Hepatocyte (in vitro differentiated cells): ENCODE results near the gene MEIS2. TPM values are rescaled to one million over a fixed set of nuclear protein-coding genes. Genes with fewer than 3 reads are reported as not detected.

Experiments used
- DNase-seq: peaks from one replicate; pipeline ENCODE4 v3.0.0-alpha.2; 2016; ENCODE audit warnings: low spot score
- H2AFZ ChIP-seq: fragments of 200-600 bp; sonication (generic); 2 replicates; pipeline ENCODE4 v1.6.0; 2016; ENCODE audit warnings: antibody characterized with exemption, mild to moderate bottlenecking
- H3K27ac ChIP-seq: fragments of 200-600 bp; sonication (generic); 2 replicates; pipeline ENCODE4 v1.5.1; 2016; ENCODE audit warnings: mild to moderate bottlenecking
- H3K27me3 ChIP-seq: fragments of 200-600 bp; sonication (generic); 2 replicates; pipeline ENCODE4 v1.6.1; 2016
- H3K36me3 ChIP-seq: fragments of 200-600 bp; sonication (generic); replicated peaks from 2 replicates; pipeline ENCODE4 v1.5.1; 2016; ENCODE audit warnings: low read depth; ENCODE audit not compliant: insufficient read depth
- H3K4me1 ChIP-seq: fragments of 200-600 bp; sonication (generic); 2 replicates; pipeline ENCODE4 v1.5.1; 2016; ENCODE audit warnings: mild to moderate bottlenecking, moderate library complexity; ENCODE audit not compliant: insufficient read depth
- H3K4me2 ChIP-seq: fragments of 200-600 bp; sonication (generic); 2 replicates; pipeline ENCODE4 v1.6.0; 2016
- H3K4me3 ChIP-seq: fragments of 200-600 bp; sonication (generic); 2 replicates; pipeline ENCODE4 v1.5.1; 2016; ENCODE audit warnings: mild to moderate bottlenecking
- H3K79me2 ChIP-seq: fragments of 200-600 bp; sonication (generic); 2 replicates; pipeline ENCODE4 v1.6.0; 2017; ENCODE audit warnings: mild to moderate bottlenecking
- H3K9me2 ChIP-seq: fragments of 200-600 bp; sonication (generic); replicated peaks from 2 replicates; pipeline ENCODE4 v1.6.0; 2017; ENCODE audit warnings: mild to moderate bottlenecking; ENCODE audit not compliant: insufficient read depth
- H3K9me3 ChIP-seq: fragments of 200-600 bp; sonication (generic); 2 replicates; pipeline ENCODE4 v1.5.1; 2016; ENCODE audit warnings: low read depth, mild to moderate bottlenecking
- H4K20me1 ChIP-seq: fragments of 200-600 bp; sonication (generic); 2 replicates; pipeline ENCODE4 v1.6.0; 2016; ENCODE audit warnings: mild to moderate bottlenecking; ENCODE audit not compliant: insufficient read depth, poor library complexity, severe bottlenecking
- CTCF ChIP-seq: fragments of 200-600 bp; sonication (generic); IDR thresholded peaks from 2 replicates; pipeline ENCODE4 v1.5.1; 2016; ENCODE audit warnings: antibody characterized with exemption, mild to moderate bottlenecking; ENCODE audit not compliant: poor library complexity
- EZH2 ChIP-seq: fragments of 200-600 bp; sonication (generic); IDR thresholded peaks from 2 replicates; pipeline ENCODE4 v1.6.1; 2016; ENCODE audit warnings: antibody characterized with exemption, mild to moderate bottlenecking, borderline replicate concordance
- EZH2phosphoT487 ChIP-seq: fragments of 200-600 bp; sonication (generic); IDR thresholded peaks from one replicate; pipeline ENCODE4 v1.6.1; 2018; ENCODE audit warnings: antibody characterized with exemption, mild to moderate bottlenecking, low read depth, moderate library complexity; ENCODE audit not compliant: unreplicated experiment, severe bottlenecking
- WGBS: methylation state at CpG from one replicate; pipeline ENCODE4 v1.1.6; 2016; ENCODE audit warnings: low lambda C conversion rate; ENCODE audit errors: missing lambda C conversion rate; 5-methylcytosine and 5-hydroxymethylcytosine counted together
- polyA plus RNA-seq: library from polyadenylated mRNA; unstranded; fragments of >200 nt; fragmentation: Nextera tagmentation; extraction: Ambion mirVana; gene quantifications from 2 replicates; pipeline ENCODE4 v1.2.1, GENCODE V29; 2016
- total RNA-seq: library from RNA; depleted of rRNA; stranded (reverse); fragments of >200 nt; gene quantifications from 2 replicates; pipeline ENCODE4 v1.2.3, GENCODE V29; 2014

MEIS2 gene
- total and polyA plus RNA-seq, 2 experiments from 2014 or later, result 20.6 to 33.5 TPM

GRCh38 chr15:36978625-36979024 lies 121.7 kb downstream of the MEIS2 start:
- Histone ChIP-seq H3K9me2 (no peaks in the 10 kb centered on the region), H4K20me1 (no peaks in the 10 kb centered on the region), H3K79me2 (no peaks in the 10 kb centered on the region), H3K36me3 (no peaks in the 10 kb centered on the region), H3K27me3 (no peaks in the 10 kb centered on the region), H3K4me2 (no peak overlapping the region), H3K4me1 (no peaks in the 10 kb centered on the region), H2AFZ (no peak overlapping the region), H3K9me3 (peaks cover 5% of the 10 kb centered on the region), H3K4me3 (no peak overlapping the region), H3K27ac (no peak overlapping the region)
- 84% methylated on average over 1 of the region's 1 CpG for WGBS
- TF ChIP-seq CTCF (no peak), EZH2 (no peak), EZH2phosphoT487 (no peak)
- DNase-seq, result no peak

GRCh38 chr15:36978126-36978525 lies 122.2 kb downstream of the MEIS2 start:
- H3K9me2 ChIP-seq, result no peaks in the 10 kb centered on the region
- WGBS, result 37% methylated on average over 1 of the region's 1 CpG
- no peaks in the 10 kb centered on the region for H4K20me1 ChIP-seq
- H3K4me2 ChIP-seq, result no peak overlapping the region
- no peaks in the 10 kb centered on the region for H3K27me3 ChIP-seq
- H3K4me3 ChIP-seq, result no peak overlapping the region
- no peak for DNase-seq
- no peak overlapping the region for H3K27ac ChIP-seq
- H3K79me2 ChIP-seq, result no peaks in the 10 kb centered on the region
- H2AFZ ChIP-seq, result no peak overlapping the region
- TF ChIP-seq EZH2 (no peak), EZH2phosphoT487 (no peak), CTCF (no peak)
- no peaks in the 10 kb centered on the region for H3K4me1 ChIP-seq
- no peaks in the 10 kb centered on the region for H3K36me3 ChIP-seq
- peaks cover under 1% of the 10 kb centered on the region for H3K9me3 ChIP-seq

GRCh38 chr15:36977659-36978058 lies 122.7 kb downstream of the MEIS2 start:
- no peak overlapping the region for H3K4me2 ChIP-seq
- no peaks in the 10 kb centered on the region for H3K9me2 ChIP-seq
- H2AFZ ChIP-seq, result no peak overlapping the region
- H3K4me1 ChIP-seq, result no peaks in the 10 kb centered on the region
- H3K4me3 ChIP-seq, result no peak overlapping the region
- no peak for DNase-seq
- H3K36me3 ChIP-seq, result no peaks in the 10 kb centered on the region
- H3K79me2 ChIP-seq, result no peaks in the 10 kb centered on the region
- TF ChIP-seq EZH2phosphoT487, result no peak
- TF ChIP-seq CTCF, result no peak
- TF ChIP-seq EZH2, result no peak
- H4K20me1 ChIP-seq, result no peaks in the 10 kb centered on the region
- no peaks in the 10 kb centered on the region for H3K27me3 ChIP-seq
- no peak overlapping the region for H3K27ac ChIP-seq
- no peaks in the 10 kb centered on the region for H3K9me3 ChIP-seq

GRCh38 chr15:36972704-36973103 lies 127.6 kb downstream of the MEIS2 start:
- Histone ChIP-seq H4K20me1 (no peaks in the 10 kb centered on the region), H3K4me1 (no peaks in the 10 kb centered on the region), H3K27ac (no peak overlapping the region), H3K4me3 (no peak overlapping the region), H3K9me2 (no peaks in the 10 kb centered on the region), H3K4me2 (no peak overlapping the region), H3K36me3 (no peaks in the 10 kb centered on the region), H3K79me2 (no peaks in the 10 kb centered on the region), H3K27me3 (peaks cover 2% of the 10 kb centered on the region), H3K9me3 (no peaks in the 10 kb centered on the region), H2AFZ (no peak overlapping the region)
- DNase-seq, result no peak
- TF ChIP-seq CTCF, result no peak
- TF ChIP-seq EZH2phosphoT487, result no peak
- TF ChIP-seq EZH2, result no peak
- 76% methylated on average over 3 of the region's 3 CpGs for WGBS
